GM12864 (cell line): Measurements from ENCODE around the gene CC2D1A.
"Not testable (repeated sequence)": the region's sequence is repeated elsewhere in the genome, so short reads cannot be mapped to it uniquely, and the experiment has no call there.

Experiments used
- DNase-seq: peaks from one replicate; pipeline ENCODE4 v3.0.0-alpha.2; 2011; ENCODE audit warnings: low read depth
- H3K4me3 ChIP-seq: 2 replicates; pipeline ENCODE4 v1.5.1; 2011; ENCODE audit warnings: mild to moderate bottlenecking, low read depth, low read length, control low read depth
- CTCF ChIP-seq: IDR thresholded peaks from 2 replicates; pipeline ENCODE4 v1.5.1; 2011; ENCODE audit warnings: low read depth, mild to moderate bottlenecking, moderate library complexity, low read length, control low read depth, inconsistent platforms; ENCODE audit errors: missing control alignments

CC2D1A gene

GRCh38 chr19:13918726-13919411, 12.9 kb downstream of the CC2D1A start:
- no peak for DNase-seq
- no peak overlapping the region for H3K4me3 ChIP-seq
- TF ChIP-seq CTCF = no peak

GRCh38 chr19:13920524-13920923, 14.5 kb downstream of the CC2D1A start:
- H3K4me3 ChIP-seq = no peak overlapping the region
- no peak for DNase-seq
- no peak for TF ChIP-seq CTCF

- TF ChIP-seq CTCF = no peak
- peak; percentile 33 for DNase-seq
- H3K4me3 ChIP-seq = no peak overlapping the region
Measured at GRCh38 chr19:13920940-13921747, 15.1 kb downstream of the CC2D1A start.

GRCh38 chr19:13922118-13922517, 16.1 kb downstream of the CC2D1A start:
- not testable (repeated sequence) for H3K4me3 ChIP-seq, DNase-seq

GRCh38 chr19:13923194-13923987, 17.4 kb downstream of the CC2D1A start:
- no peak overlapping the region for H3K4me3 ChIP-seq
- TF ChIP-seq CTCF = no peak
- DNase-seq = no peak

GRCh38 chr19:13926010-13926409, 20.0 kb downstream of the CC2D1A start:
- no peak for DNase-seq
- H3K4me3 ChIP-seq = no peak overlapping the region
- TF ChIP-seq CTCF = no peak

GRCh38 chr19:13926715-13927114, 20.7 kb downstream of the CC2D1A start:
- DNase-seq = no peak
- TF ChIP-seq CTCF = no peak
- no peak overlapping the region for H3K4me3 ChIP-seq
